ENCODE measurements around the gene TRMO.

- TF ChIP-seq, protein P1, sequence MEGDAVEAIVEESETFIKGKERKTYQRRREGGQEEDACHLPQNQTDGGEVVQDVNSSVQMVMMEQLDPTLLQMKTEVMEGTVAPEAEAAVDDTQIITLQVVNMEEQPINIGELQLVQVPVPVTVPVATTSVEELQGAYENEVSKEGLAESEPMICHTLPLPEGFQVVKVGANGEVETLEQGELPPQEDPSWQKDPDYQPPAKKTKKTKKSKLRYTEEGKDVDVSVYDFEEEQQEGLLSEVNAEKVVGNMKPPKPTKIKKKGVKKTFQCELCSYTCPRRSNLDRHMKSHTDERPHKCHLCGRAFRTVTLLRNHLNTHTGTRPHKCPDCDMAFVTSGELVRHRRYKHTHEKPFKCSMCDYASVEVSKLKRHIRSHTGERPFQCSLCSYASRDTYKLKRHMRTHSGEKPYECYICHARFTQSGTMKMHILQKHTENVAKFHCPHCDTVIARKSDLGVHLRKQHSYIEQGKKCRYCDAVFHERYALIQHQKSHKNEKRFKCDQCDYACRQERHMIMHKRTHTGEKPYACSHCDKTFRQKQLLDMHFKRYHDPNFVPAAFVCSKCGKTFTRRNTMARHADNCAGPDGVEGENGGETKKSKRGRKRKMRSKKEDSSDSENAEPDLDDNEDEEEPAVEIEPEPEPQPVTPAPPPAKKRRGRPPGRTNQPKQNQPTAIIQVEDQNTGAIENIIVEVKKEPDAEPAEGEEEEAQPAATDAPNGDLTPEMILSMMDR (IDR thresholded peaks at IDR 0.05): no peak
- TF ChIP-seq POLR2AphosphoS5 (IDR thresholded peaks at IDR 0.05): no peak
- no peak for TF ChIP-seq POLR2A (IDR thresholded peaks at IDR 0.05)
Observed at GRCh38 chr9:97959585-97959984, 37.3 kb upstream of the TRMO start.

All from breast epithelium (tissue), 3 donors.